ENCODE data around the gene BAZ2B.

BAZ2B gene

GRCh38 chr2:159297042-159297707 is 319.2 kb downstream of the BAZ2B start:
- DNase-seq = no peak

- DNase-seq = no peak
Measured at GRCh38 chr2:159292157-159292556, 324.2 kb downstream of the BAZ2B start.

GRCh38 chr2:159290289-159290907 is 325.9 kb downstream of the BAZ2B start:
- no peak for DNase-seq

DNA sequence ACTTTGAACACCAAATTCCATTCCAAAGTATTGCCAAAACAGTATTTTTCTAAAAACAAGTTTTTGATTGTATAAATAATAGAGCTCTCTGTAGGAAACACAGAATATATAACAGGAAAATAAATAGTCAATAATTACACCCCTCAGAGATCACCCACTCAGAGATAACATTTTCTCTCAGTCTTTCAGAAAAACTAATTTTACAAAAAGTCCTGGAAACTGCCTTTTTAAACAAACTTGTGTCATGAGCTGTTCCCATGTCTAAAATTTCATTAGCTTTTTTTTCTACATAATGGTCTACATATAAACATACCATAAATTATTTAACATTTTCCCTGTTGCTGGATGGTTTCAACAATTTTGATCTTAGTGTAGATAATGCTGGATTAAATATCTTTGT is 328.6 kb downstream of the BAZ2B start:
- DNase-seq = no peak

GRCh38 chr2:159286709-159287441 is 329.5 kb downstream of the BAZ2B start:
- DNase-seq = peak; percentile 98

GRCh38 chr2:159285929-159286708 is 330.2 kb downstream of the BAZ2B start, which contains the start of gene WDSUB1:
WDSUB1 (minus strand) TSS chr2:159286703; CDS start chr2:159283069, 3,634 bp downstream.
- DNase-seq = peak in 1 of 2 donors; percentile 29

DNA sequence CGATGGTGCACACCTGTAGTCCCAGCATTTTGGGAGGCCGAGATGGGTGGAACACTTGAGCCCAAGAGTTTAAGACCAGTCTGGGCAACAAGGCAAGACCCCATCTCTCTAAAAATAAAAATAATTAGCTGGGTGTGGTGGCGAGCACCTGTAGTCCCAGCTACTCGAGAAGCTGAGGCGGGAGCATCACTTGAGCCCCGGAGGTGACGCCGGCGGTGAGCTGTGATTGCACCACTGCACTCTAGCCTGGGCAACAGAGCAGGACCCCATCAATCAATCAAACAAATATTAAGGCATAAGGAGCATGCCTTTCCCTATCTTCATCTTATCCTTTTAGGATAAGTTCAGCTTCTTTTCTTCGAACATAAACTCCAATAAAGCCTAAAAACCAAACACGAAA is 330.9 kb downstream of the BAZ2B start:
- no peak for DNase-seq

- no peak for DNase-seq
Measured at GRCh38 chr2:159283529-159283928, 332.8 kb downstream of the BAZ2B start.

- no peak for DNase-seq
Measured at GRCh38 chr2:159281002-159281401, 335.3 kb downstream of the BAZ2B start.

- no peak for DNase-seq
Measured at GRCh38 chr2:159279700-159280099, 336.6 kb downstream of the BAZ2B start.

- DNase-seq = no peak
Measured at GRCh38 chr2:159275111-159275510, 341.2 kb downstream of the BAZ2B start.

DNA sequence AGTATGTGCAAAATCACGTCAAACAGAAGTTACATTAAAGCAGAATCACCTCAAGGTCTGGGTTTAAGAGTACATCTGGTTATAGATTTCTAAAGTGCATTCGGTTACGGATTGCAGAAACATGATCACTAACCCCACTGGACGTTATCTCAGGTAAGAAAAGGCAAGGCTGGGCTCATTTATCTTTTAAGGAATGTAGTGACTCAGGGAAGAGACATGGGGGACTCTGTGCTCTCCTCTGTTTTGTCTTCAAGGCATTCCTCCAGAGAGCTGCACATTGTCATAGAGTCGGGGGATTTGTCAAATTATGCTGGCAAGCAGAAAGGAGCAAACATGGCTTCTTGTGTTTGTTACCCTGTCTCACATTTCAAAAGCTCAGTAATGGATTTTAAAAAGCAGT is 344.2 kb downstream of the BAZ2B start:
- no peak for DNase-seq

DNA sequence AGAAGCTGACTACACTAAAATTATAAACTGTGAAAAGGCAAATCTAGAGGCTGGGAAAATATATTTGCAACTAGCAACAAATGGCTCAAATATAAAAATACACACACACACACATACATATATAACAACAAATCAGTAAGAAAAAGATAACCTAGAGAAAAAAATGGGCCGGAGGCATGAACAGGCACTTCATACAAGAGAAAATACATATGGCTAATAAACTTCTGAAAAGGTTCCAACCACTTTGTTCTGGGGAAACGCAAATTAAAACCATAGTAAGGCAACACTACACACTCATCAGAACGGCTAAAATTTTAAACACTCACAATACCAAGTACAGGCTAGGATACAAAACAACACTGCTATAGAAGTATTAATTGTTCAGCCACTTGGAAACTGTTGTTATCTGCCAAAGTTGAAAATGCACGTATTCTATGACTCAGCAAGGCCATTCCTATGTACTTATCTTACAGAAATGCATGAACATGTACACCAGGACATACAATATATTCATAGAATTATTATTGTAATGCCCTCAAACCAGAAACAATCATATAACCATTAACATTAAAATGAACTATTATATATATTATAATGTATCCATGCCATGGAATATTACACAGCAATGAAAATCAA is 345.5 kb downstream of the BAZ2B start:
- no peak for DNase-seq
